GM03348 (cell line): ENCODE measurements around the gene PDCD1.
"Not testable (repeated sequence)": the region's sequence is repeated elsewhere in the genome, so short reads cannot be mapped to it uniquely, and the experiment has no call there.

Experiments used
- DNase-seq: peaks from one replicate; pipeline ENCODE4 v3.0.0; 2012; ENCODE audit warnings: low spot score

PDCD1 gene

GRCh38 chr2:241814393-241814642 lies 44.4 kb downstream of the PDCD1 start:
- DNase-seq = no peak

- DNase-seq = peak; percentile 5
Measured at GRCh38 chr2:241813644-241814392, 44.9 kb downstream of the PDCD1 start.

- DNase-seq = peak; percentile 8
Measured at GRCh38 chr2:241812730-241813643, 45.7 kb downstream of the PDCD1 start.

GRCh38 chr2:241811952-241812729 lies 46.6 kb downstream of the PDCD1 start:
- DNase-seq = peak; percentile 7

GRCh38 chr2:241811201-241811951 lies 47.3 kb downstream of the PDCD1 start:
- DNase-seq = peak; percentile 15

GRCh38 chr2:241810307-241811200 lies 48.1 kb downstream of the PDCD1 start:
- DNase-seq = peak; percentile 9

- peak; percentile 9 for DNase-seq
Measured at GRCh38 chr2:241809383-241810306, 49.0 kb downstream of the PDCD1 start.

GRCh38 chr2:241808721-241809382 lies 49.8 kb downstream of the PDCD1 start, which contains the start of gene NEU4:
TSS of gene NEU4 (plus strand) at chr2:241809193. CDS start at chr2:241814485, 5,292 bp downstream.
- DNase-seq = no peak

GRCh38 chr2:241808051-241808720 lies 50.5 kb downstream of the PDCD1 start:
- DNase-seq = peak; percentile 3

GRCh38 chr2:241806217-241806616 lies 52.5 kb downstream of the PDCD1 start:
- DNase-seq = not testable (repeated sequence)

GRCh38 chr2:241804326-241805229 lies 54.1 kb downstream of the PDCD1 start:
- peak; percentile 5 for DNase-seq

- DNase-seq = peak; percentile 78
Measured at GRCh38 chr2:241803387-241804325, 55.0 kb downstream of the PDCD1 start.

GRCh38 chr2:241802421-241803318 lies 56.0 kb downstream of the PDCD1 start:
- no peak for DNase-seq

GRCh38 chr2:241801611-241802420 lies 56.9 kb downstream of the PDCD1 start:
- DNase-seq = peak; percentile 6
